K562 (cell line): Measurements from ENCODE around the gene EAPP. TPM values are rescaled to one million over a fixed set of nuclear protein-coding genes. Genes with fewer than 3 reads are reported as not detected.

Source experiments
- ATAC-seq: fragments of 200-7000 bp; cut with Tn5 transposase; 3 replicates; pipeline ENCODE4 v1.9.1; 2020; ENCODE audit warnings: moderate library complexity
- BruUV-seq: library from RNA; stranded (reverse); fragments of 400-500 nt; replicated peaks from 2 replicates; lab custom pipeline; 2021; lab: Mats Ljungman, UMichigan
- CTCF ChIA-PET: fragments of 300-600 bp; formaldehyde crosslinking; extraction: SDS; loops from one replicate; lab custom pipeline; 2021; ENCODE audit warnings: low intra/inter-chr PET ratio; lab: Yijun Ruan, JAX
- POLR2A ChIA-PET: fragments of 300-600, 350-650 bp; sonication (Branson Sonifier 250); formaldehyde crosslinking; extraction: SDS; loops from one replicate; lab custom pipeline; 2021; ENCODE audit warnings: antibody characterized with exemption, inconsistent platforms; lab: Yijun Ruan, JAX
- DNase-seq, 4 experiments: peaks; one replicate each; pipeline versions ENCODE4 v3.0.0 to v3.0.0-alpha.2; 2011 to 2018; ENCODE audit warnings: low spot score in 3 of 4, mixed read lengths in 3 of 4; ENCODE audit errors: extremely low read depth in 1 of 4
- FAIRE-seq: peaks from 2 replicates; lab custom pipeline; 2011; peaks lifted over from hg19 to GRCh38; lab: Jason Lieb, UNC
- H2AFZ ChIP-seq: 2 replicates; pipeline ENCODE4 v1.6.0; 2011; ENCODE audit warnings: low read depth, low read length, control low read depth, inconsistent platforms
- H3K27ac ChIP-seq: fragments of 200-600 bp; 3 replicates; pipeline ENCODE4 v1.8.0; 2011; ENCODE audit warnings: low read depth, mild to moderate bottlenecking, control low read depth, inconsistent platforms, low read length, moderate library complexity, mixed read lengths; ENCODE audit errors: extremely low read depth
- H3K27me3 ChIP-seq, 2 experiments: fragments of 300-600 bp in 1 of 2; 2 replicates in 1 of 2; 3 replicates in 1 of 2; pipeline versions ENCODE4 v1.6.0 to v1.8.0; 2011; ENCODE audit warnings: inconsistent platforms in 2 of 2, low read length in 2 of 2, mild to moderate bottlenecking in 1 of 2, mixed read lengths in 1 of 2, moderate library complexity in 1 of 2; ENCODE audit not compliant: control insufficient read depth in 2 of 2, insufficient read depth in 2 of 2
- H3K36me3 ChIP-seq: fragments of 300-600 bp; 3 replicates; pipeline ENCODE4 v1.8.0; 2011; ENCODE audit warnings: mild to moderate bottlenecking, low read length, inconsistent platforms; ENCODE audit not compliant: control insufficient read depth, insufficient read depth
- H3K4me1 ChIP-seq, 2 experiments: fragments of 200-600 bp in 1 of 2; replicated peaks in 1 of 2; 2 replicates in 1 of 2; 3 replicates in 1 of 2; pipeline versions ENCODE4 v1.5.1 to v1.8.0; 2011; ENCODE audit warnings: inconsistent platforms in 2 of 2, low read length in 2 of 2, mild to moderate bottlenecking in 1 of 2, mixed read lengths in 1 of 2, moderate library complexity in 1 of 2; ENCODE audit not compliant: control insufficient read depth in 2 of 2, insufficient read depth in 2 of 2
- H3K4me2 ChIP-seq: 2 replicates; pipeline ENCODE4 v1.6.1; 2011; ENCODE audit warnings: low read length, control low read depth, inconsistent platforms, mixed read lengths; ENCODE audit not compliant: insufficient read depth
- H3K4me3 ChIP-seq: fragments of 200-600 bp; sonication (generic), shearing (Covaris generic); 2 replicates; pipeline ENCODE4 v1.5.1; 2016; ENCODE audit warnings: control low read depth, inconsistent platforms
- H3K79me2 ChIP-seq: fragments of 200-600 bp; 3 replicates; pipeline ENCODE4 v1.8.0; 2011; ENCODE audit warnings: low read length, inconsistent platforms; ENCODE audit not compliant: control insufficient read depth, insufficient read depth
- H3K9ac ChIP-seq, 2 experiments: 2 replicates each; pipeline versions ENCODE4 v1.6.0 to v1.6.1; 2011; ENCODE audit warnings: low read depth in 2 of 2, low read length in 2 of 2, control low read depth in 1 of 2, inconsistent platforms in 1 of 2, mild to moderate bottlenecking in 1 of 2, mixed read lengths in 1 of 2; ENCODE audit not compliant: insufficient read depth in 1 of 2
- H3K9me1 ChIP-seq: one replicate; pipeline ENCODE4 v1.6.0; 2011; ENCODE audit warnings: inconsistent platforms, mild to moderate bottlenecking, low read length, moderate library complexity; ENCODE audit not compliant: control insufficient read depth, insufficient read depth
- H3K9me3 ChIP-seq: replicated peaks from 2 replicates; pipeline ENCODE4 v1.5.1; 2011; ENCODE audit warnings: low read depth, low read length, inconsistent platforms; ENCODE audit not compliant: control insufficient read depth, insufficient read depth
- H4K20me1 ChIP-seq: replicated peaks from 2 replicates; pipeline ENCODE4 v1.6.1; 2011; ENCODE audit warnings: low read length, inconsistent platforms, mixed read lengths; ENCODE audit not compliant: control insufficient read depth, insufficient read depth
- ARNT ChIP-seq, 2 experiments: fragments of 450-650 bp; IDR thresholded peaks; 2 replicates each; pipeline ENCODE4 v1.6.1; 2016; ENCODE audit warnings: mild to moderate bottlenecking in 1 of 2
- CREB1 ChIP-seq, 2 experiments: sonication (generic) in 1 of 2; formaldehyde crosslinking in 1 of 2; IDR thresholded peaks; 2 replicates each; pipeline versions ENCODE4 v1.6.1 to v1.8.0; 2012 to 2022; ENCODE audit warnings: inconsistent platforms in 1 of 2, mild to moderate bottlenecking in 1 of 2, missing genetic modification reagents in 1 of 2, moderate library complexity in 1 of 2
- ELF2 ChIP-seq: fragments of 250-450 bp; sonication (Bioruptor Pico); IDR thresholded peaks from 2 replicates; pipeline ENCODE4 v1.5.0; 2021; ENCODE audit warnings: mild to moderate bottlenecking
- HNRNPK ChIP-seq: fragments of 200-400 bp; formaldehyde crosslinking; IDR thresholded peaks from one replicate; pipeline ENCODE4 v1.6.1; 2018; ENCODE audit warnings: mild to moderate bottlenecking, low read depth, low read length; ENCODE audit not compliant: poor library complexity, severe bottlenecking
- SAFB2 ChIP-seq: fragments of 200-400 bp; formaldehyde crosslinking; IDR thresholded peaks from 2 replicates; pipeline ENCODE4 v1.6.1; 2018; ENCODE audit warnings: borderline replicate concordance, low read length, low read depth, moderate library complexity; ENCODE audit not compliant: severe bottlenecking
- ZNF253 ChIP-seq: fragments of 250-450 bp; sonication (Bioruptor Pico); conservative IDR thresholded peaks from 2 replicates; pipeline ENCODE4 v1.6.1; 2021; ENCODE audit warnings: mild to moderate bottlenecking
- ZNF354B ChIP-seq: fragments of 250-450 bp; sonication (Bioruptor Pico); IDR thresholded peaks from 2 replicates; pipeline ENCODE4 v1.4.0; 2020
- ZNF444 ChIP-seq: fragments of 250-450 bp; sonication (Bioruptor Pico); IDR thresholded peaks from 2 replicates; pipeline ENCODE4 v1.4.0; 2020; ENCODE audit warnings: mild to moderate bottlenecking, moderate library complexity
- ZNF695 ChIP-seq: fragments of 450-650 bp; formaldehyde crosslinking; IDR thresholded peaks from 2 replicates; pipeline ENCODE4 v1.4.0; 2020; ENCODE audit warnings: mild to moderate bottlenecking, moderate library complexity
- WGBS: fragments of 100-300 bp; shearing (Covaris generic); methylation state at CpG from one replicate; pipeline ENCODE4 v1.1.6; 2016; ENCODE audit warnings: low coverage, mixed read lengths; ENCODE audit not compliant: insufficient coverage; ENCODE audit errors: missing lambda C conversion rate; 5-methylcytosine and 5-hydroxymethylcytosine counted together
- in situ Hi-C: fragments of 300-500 bp; cut with MboI; formaldehyde crosslinking; loops from 4 replicates; pipeline ENCODE4 v1.15.0; 2018; ENCODE audit warnings: inconsistent platforms, mixed read lengths
- intact Hi-C: fragments of 100-400 bp; cut with micrococcal nuclease; formaldehyde crosslinking; loops from 2 replicates; pipeline ENCODE4 v1.14.2; 2022
- polyA plus RNA-seq, 8 experiments: library from polyadenylated mRNA; depleted of rRNA in 4 of 8; stranded (reverse) in 5 of 8; unstranded in 3 of 8; fragments of >200 nt; fragmentation: Nextera tagmentation in 2 of 8; fragmentation: Illumina TruSeq in 1 of 8; extraction: Ambion mirVana in 2 of 8; extraction: Trizol in 1 of 8; gene quantifications; 2 replicates each; pipeline versions ENCODE4 v1.2.1 to v1.2.3, GENCODE V29; 2011 to 2014; ENCODE audit warnings: inconsistent platforms in 1 of 8, missing spikeins in 1 of 8
- total RNA-seq, 7 experiments: library from RNA; depleted of rRNA in 6 of 7; stranded (reverse); fragments of >200 nt in 6 of 7; fragmentation: Illumina TruSeq in 2 of 7; extraction: Trizol in 2 of 7; gene quantifications; 2 replicates each; pipeline versions ENCODE4 v1.2.1 to v1.2.3, GENCODE V29; 2011 to 2021; ENCODE audit warnings: low replicate concordance in 1 of 7
- TF ChIP-seq, protein P1 (sequence below): sonication (generic); IDR thresholded peaks from 2 replicates; pipeline ENCODE4 v1.6.1; 2016
- TF ChIP-seq, protein P2 (sequence below): sonication (generic); formaldehyde crosslinking; IDR thresholded peaks from 2 replicates; pipeline ENCODE4 v1.8.1; 2023; ENCODE audit warnings: mild to moderate bottlenecking, missing genetic modification reagents
- TF ChIP-seq, protein P3 (sequence below): fragments of 200-400 bp; formaldehyde crosslinking; IDR thresholded peaks from 2 replicates; pipeline ENCODE4 v1.6.1; 2017; ENCODE audit warnings: mild to moderate bottlenecking, low read depth, low read length, moderate library complexity
- TF ChIP-seq, protein P4 (sequence below): sonication (generic); formaldehyde crosslinking; IDR thresholded peaks from 2 replicates; pipeline ENCODE4 v1.9.0; 2022; ENCODE audit warnings: mild to moderate bottlenecking, missing genetic modification reagents

The EAPP gene
- total and polyA plus RNA-seq, 9 of the 15 experiments (the other 6 are each of a cell fraction or from before 2014, with no cell fraction given): 19.0 to 67.6 (median 30.3) TPM

DNA sequence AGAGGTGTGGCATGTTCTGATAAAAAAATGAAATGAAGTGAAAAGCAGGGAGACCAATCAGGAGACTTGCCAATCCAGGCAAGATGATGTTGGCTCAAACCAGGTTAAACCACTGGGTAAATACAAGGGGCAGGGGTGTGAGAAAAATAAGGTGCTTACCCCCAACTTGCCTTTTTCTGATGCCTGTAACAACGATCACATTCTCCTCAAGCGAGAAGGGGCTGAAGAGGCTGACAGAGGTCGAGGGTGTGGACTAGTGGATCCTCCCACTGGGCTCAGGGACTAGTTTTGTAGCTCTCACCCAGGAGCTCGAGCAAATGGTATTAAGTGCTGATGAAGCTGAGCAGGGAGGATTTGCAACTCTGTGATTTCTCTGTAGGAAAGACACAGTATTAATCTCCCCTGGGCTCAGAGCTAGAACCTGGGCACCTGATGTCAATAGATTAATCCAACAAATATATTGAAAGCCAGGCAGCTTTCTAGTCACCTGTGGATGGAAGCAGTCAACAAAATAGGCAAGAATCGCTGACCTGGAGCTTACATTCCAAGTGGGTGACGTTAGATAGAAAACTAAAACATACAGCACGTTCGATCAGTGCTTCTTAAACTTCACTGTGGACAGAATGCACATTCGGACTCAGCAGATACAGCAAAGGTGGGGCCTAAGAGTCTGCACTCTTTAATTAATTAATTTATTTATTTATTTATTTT is 15.2 kb upstream of the EAPP start:
- TSS peak; percentile 85 for BruUV-seq
- in situ Hi-C loops (no loop called here), intact Hi-C loops (loop anchor here (5.0 kb wide), 1 partner anchor 222 kb away; no protein-coding TSS in a partner anchor)
- POLR2A ChIA-PET: interaction anchor here (0.7 to 1.0 kb wide), 4 partner anchors 15 to 866 kb away, joined by 3 to 4 read pairs (median 4); partner anchors contain the start of gene BAZ1A
- no peak overlapping the region for H2AFZ ChIP-seq
- ATAC-seq (no peak), FAIRE-seq (no peak), DNase-seq (peak in 2 of 4 experiments; percentile 16 to 17)
- no peak overlapping the region for H3K4me3 ChIP-seq
- WGBS: 15% methylated on average over 9 of the region's 9 CpGs
- no peaks in the 10 kb centered on the region for H3K9me3 ChIP-seq
- no peaks in the 10 kb centered on the region for H4K20me1 ChIP-seq
- peak overlapping the region; percentile 30 for H3K4me2 ChIP-seq
- CTCF ChIA-PET: no interaction called here
- H3K4me1 ChIP-seq: peaks cover 0 to 6% of the 10 kb centered on the region in 2 experiments; a peak in 3 of 5 replicates
- no peaks in the 10 kb centered on the region for H3K36me3 ChIP-seq
- H3K27ac ChIP-seq: no peak overlapping the region; the same call in 2 of the 3 replicates
- no peak overlapping the region for H3K9ac ChIP-seq
- H3K79me2 ChIP-seq: no peaks in the 10 kb centered on the region
- no peaks in the 10 kb centered on the region for H3K9me1 ChIP-seq
- no peaks in the 10 kb centered on the region for H3K27me3 ChIP-seq
- TF ChIP-seq ZNF354B (no peak), HNRNPK (no peak), ZNF444 (CRISPR knock-in tag) (no peak), ELF2 (CRISPR knock-in tag) (no peak), ZNF695 (no peak), ARNT (IDR thresholded peaks at IDR 0.05) (no peak), CREB1 (IDR thresholded peaks at IDR 0.05) (no peak), CREB1 (CRISPR knock-in tag; IDR thresholded peaks at IDR 0.05) (no peak), SAFB2 (no peak), ZNF253 (no peak)
- TF ChIP-seq, protein P1, sequence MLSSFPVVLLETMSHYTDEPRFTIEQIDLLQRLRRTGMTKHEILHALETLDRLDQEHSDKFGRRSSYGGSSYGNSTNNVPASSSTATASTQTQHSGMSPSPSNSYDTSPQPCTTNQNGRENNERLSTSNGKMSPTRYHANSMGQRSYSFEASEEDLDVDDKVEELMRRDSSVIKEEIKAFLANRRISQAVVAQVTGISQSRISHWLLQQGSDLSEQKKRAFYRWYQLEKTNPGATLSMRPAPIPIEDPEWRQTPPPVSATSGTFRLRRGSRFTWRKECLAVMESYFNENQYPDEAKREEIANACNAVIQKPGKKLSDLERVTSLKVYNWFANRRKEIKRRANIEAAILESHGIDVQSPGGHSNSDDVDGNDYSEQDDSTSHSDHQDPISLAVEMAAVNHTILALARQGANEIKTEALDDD: peak; percentile 37; the same call in 1 of the 2 replicates
- TF ChIP-seq, protein P2, sequence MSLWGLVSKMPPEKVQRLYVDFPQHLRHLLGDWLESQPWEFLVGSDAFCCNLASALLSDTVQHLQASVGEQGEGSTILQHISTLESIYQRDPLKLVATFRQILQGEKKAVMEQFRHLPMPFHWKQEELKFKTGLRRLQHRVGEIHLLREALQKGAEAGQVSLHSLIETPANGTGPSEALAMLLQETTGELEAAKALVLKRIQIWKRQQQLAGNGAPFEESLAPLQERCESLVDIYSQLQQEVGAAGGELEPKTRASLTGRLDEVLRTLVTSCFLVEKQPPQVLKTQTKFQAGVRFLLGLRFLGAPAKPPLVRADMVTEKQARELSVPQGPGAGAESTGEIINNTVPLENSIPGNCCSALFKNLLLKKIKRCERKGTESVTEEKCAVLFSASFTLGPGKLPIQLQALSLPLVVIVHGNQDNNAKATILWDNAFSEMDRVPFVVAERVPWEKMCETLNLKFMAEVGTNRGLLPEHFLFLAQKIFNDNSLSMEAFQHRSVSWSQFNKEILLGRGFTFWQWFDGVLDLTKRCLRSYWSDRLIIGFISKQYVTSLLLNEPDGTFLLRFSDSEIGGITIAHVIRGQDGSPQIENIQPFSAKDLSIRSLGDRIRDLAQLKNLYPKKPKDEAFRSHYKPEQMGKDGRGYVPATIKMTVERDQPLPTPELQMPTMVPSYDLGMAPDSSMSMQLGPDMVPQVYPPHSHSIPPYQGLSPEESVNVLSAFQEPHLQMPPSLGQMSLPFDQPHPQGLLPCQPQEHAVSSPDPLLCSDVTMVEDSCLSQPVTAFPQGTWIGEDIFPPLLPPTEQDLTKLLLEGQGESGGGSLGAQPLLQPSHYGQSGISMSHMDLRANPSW (CRISPR knock-in tag): no peak
- TF ChIP-seq, protein P3, sequence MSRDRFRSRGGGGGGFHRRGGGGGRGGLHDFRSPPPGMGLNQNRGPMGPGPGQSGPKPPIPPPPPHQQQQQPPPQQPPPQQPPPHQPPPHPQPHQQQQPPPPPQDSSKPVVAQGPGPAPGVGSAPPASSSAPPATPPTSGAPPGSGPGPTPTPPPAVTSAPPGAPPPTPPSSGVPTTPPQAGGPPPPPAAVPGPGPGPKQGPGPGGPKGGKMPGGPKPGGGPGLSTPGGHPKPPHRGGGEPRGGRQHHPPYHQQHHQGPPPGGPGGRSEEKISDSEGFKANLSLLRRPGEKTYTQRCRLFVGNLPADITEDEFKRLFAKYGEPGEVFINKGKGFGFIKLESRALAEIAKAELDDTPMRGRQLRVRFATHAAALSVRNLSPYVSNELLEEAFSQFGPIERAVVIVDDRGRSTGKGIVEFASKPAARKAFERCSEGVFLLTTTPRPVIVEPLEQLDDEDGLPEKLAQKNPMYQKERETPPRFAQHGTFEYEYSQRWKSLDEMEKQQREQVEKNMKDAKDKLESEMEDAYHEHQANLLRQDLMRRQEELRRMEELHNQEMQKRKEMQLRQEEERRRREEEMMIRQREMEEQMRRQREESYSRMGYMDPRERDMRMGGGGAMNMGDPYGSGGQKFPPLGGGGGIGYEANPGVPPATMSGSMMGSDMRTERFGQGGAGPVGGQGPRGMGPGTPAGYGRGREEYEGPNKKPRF: peak; percentile 80
- TF ChIP-seq, protein P4, sequence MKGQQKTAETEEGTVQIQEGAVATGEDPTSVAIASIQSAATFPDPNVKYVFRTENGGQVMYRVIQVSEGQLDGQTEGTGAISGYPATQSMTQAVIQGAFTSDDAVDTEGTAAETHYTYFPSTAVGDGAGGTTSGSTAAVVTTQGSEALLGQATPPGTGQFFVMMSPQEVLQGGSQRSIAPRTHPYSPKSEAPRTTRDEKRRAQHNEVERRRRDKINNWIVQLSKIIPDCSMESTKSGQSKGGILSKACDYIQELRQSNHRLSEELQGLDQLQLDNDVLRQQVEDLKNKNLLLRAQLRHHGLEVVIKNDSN: no peak
